ENCODE measurements around the gene TIAM1. TPM values are rescaled to one million over a fixed set of nuclear protein-coding genes. Genes with fewer than 3 reads are reported as not detected.

Gene TIAM1
- total RNA-seq, 1 experiment from 2014 or later: 22.5 TPM

DNA sequence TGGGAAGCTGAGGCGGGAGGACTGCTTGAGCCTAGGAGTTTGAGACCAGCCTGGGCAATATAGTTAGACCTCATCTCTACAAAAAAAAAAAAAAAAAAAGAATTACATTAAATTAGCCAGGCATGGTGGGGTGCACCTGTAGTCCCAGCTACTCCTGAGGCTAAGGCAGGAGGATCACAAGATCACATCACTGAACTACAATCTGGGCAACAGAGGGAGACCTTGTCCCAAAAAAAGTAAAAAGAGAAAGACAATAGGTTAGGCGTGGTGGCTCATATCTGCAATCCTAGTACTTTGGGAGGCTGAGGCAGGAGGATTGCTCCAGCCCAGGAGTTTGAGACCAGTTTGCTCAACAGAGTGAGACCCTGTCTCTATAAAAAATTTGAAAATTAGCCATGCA, 130.3 kb downstream of the TIAM1 start:
- no peak overlapping the region for H2AFZ ChIP-seq
- BruUV-seq (replicated peaks): no TSS peak
- ChIA-PET POLR2A (ENCODE audit: unreplicated experiment) (no interaction called here), CTCF (no interaction called here)
- no peaks in the 10 kb centered on the region for H3K27me3 ChIP-seq (ENCODE audit: insufficient read depth, low read depth)
- no peaks in the 10 kb centered on the region for H3K9me3 ChIP-seq (ENCODE audit: insufficient read depth, low read depth)
- TF ChIP-seq EZH2 (IDR thresholded peaks at IDR 0.05; ENCODE audit: low read depth): no peak
- TF ChIP-seq, protein P1, sequence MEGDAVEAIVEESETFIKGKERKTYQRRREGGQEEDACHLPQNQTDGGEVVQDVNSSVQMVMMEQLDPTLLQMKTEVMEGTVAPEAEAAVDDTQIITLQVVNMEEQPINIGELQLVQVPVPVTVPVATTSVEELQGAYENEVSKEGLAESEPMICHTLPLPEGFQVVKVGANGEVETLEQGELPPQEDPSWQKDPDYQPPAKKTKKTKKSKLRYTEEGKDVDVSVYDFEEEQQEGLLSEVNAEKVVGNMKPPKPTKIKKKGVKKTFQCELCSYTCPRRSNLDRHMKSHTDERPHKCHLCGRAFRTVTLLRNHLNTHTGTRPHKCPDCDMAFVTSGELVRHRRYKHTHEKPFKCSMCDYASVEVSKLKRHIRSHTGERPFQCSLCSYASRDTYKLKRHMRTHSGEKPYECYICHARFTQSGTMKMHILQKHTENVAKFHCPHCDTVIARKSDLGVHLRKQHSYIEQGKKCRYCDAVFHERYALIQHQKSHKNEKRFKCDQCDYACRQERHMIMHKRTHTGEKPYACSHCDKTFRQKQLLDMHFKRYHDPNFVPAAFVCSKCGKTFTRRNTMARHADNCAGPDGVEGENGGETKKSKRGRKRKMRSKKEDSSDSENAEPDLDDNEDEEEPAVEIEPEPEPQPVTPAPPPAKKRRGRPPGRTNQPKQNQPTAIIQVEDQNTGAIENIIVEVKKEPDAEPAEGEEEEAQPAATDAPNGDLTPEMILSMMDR (conservative IDR thresholded peaks at IDR 0.05): no peak
- H3K9me2 ChIP-seq (ENCODE audit: insufficient read depth): no peaks in the 10 kb centered on the region
- no peak overlapping the region for H3K4me2 ChIP-seq
- H3K4me1 ChIP-seq (replicated peaks; ENCODE audit: insufficient read depth): peaks cover 6% of the 10 kb centered on the region; the same call in 1 of the 2 replicates
- no peak for DNase-seq
- no peaks in the 10 kb centered on the region for H3K36me3 ChIP-seq (ENCODE audit: low read depth)
- H3K4me3 ChIP-seq: no peak overlapping the region
- no peaks in the 10 kb centered on the region; the same call in 1 of the 2 replicates for H4K20me1 ChIP-seq (ENCODE audit: insufficient read depth)
- intact Hi-C loops (cut with micrococcal nuclease; ENCODE audit: unreplicated experiment): no loop called here
- no peak overlapping the region for H3K27ac ChIP-seq
- H3F3A ChIP-seq (ENCODE audit: insufficient read depth, low read depth): peaks cover 3% of the 10 kb centered on the region; the same call in 1 of the 2 replicates
- H3K79me2 ChIP-seq (ENCODE audit: low read depth): no peaks in the 10 kb centered on the region

DNA sequence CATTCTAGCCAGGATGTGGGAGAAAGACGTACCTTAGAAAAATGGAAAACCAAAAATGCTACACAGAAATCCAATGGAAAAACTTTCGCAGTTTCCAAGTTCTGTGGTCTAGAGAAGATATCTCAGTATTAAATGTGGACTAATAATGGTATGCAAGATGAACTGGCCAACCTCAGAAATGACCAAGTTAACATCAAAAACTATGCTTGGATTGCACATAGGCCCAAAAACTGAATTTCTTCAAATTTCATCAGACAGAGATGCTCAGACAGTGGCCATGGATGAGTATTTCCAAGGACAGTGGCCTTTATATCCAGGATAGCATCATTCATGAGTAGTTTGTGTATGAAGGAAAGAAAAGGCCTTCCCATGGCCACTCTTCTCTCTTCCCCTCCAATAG, 132.2 kb downstream of the TIAM1 start:
- no peaks in the 10 kb centered on the region for H3F3A ChIP-seq (ENCODE audit: insufficient read depth, low read depth)
- H3K36me3 ChIP-seq (ENCODE audit: low read depth): no peaks in the 10 kb centered on the region
- no peak overlapping the region for H3K4me2 ChIP-seq
- intact Hi-C loops (cut with micrococcal nuclease; ENCODE audit: unreplicated experiment): no loop called here
- no peak overlapping the region for H3K27ac ChIP-seq
- ChIA-PET CTCF (no interaction called here), POLR2A (ENCODE audit: unreplicated experiment) (no interaction called here)
- H3K9me2 ChIP-seq (ENCODE audit: insufficient read depth): no peaks in the 10 kb centered on the region
- no peak overlapping the region for H3K4me3 ChIP-seq
- no peaks in the 10 kb centered on the region for H3K9me3 ChIP-seq (ENCODE audit: insufficient read depth, low read depth)
- DNase-seq: no peak
- H3K27me3 ChIP-seq (ENCODE audit: insufficient read depth, low read depth): no peaks in the 10 kb centered on the region
- no peak overlapping the region for H2AFZ ChIP-seq
- TF ChIP-seq EZH2 (IDR thresholded peaks at IDR 0.05; ENCODE audit: low read depth): no peak
- TF ChIP-seq, protein P1 (conservative IDR thresholded peaks at IDR 0.05): no peak
- no peaks in the 10 kb centered on the region for H3K4me1 ChIP-seq (replicated peaks; ENCODE audit: insufficient read depth)
- BruUV-seq (replicated peaks): no TSS peak
- H3K79me2 ChIP-seq (ENCODE audit: low read depth): no peaks in the 10 kb centered on the region
- H4K20me1 ChIP-seq (ENCODE audit: insufficient read depth): no peaks in the 10 kb centered on the region

DNA sequence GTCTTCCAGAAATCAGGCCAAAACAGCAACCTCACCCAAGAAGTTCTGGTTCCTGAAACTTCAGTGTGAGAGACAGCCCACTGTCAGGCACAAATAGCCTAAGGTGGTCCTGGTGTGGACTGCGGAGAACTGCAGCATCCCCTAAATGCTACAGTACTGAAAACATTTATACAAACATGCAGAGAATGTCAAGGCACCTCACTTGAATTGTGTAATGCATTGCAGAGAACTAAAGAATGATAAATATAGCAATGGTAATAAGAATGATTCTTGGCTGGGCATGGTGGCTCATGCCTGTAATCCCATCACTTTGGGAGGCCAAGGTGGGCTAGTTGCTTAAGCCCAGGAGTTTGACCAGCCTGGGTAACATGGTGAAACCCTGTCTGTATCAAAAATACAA, 138.6 kb downstream of the TIAM1 start:
- Histone ChIP-seq H3K36me3 (ENCODE audit: low read depth) (no peaks in the 10 kb centered on the region), H3K79me2 (ENCODE audit: low read depth) (no peaks in the 10 kb centered on the region), H2AFZ (no peak overlapping the region), H3K9me3 (ENCODE audit: insufficient read depth, low read depth) (no peaks in the 10 kb centered on the region), H3K27ac (no peak overlapping the region), H3K4me1 (replicated peaks; ENCODE audit: insufficient read depth) (no peaks in the 10 kb centered on the region), H4K20me1 (ENCODE audit: insufficient read depth) (no peaks in the 10 kb centered on the region), H3K4me2 (no peak overlapping the region), H3K4me3 (no peak overlapping the region), H3F3A (ENCODE audit: insufficient read depth, low read depth) (no peaks in the 10 kb centered on the region), H3K9me2 (ENCODE audit: insufficient read depth) (no peaks in the 10 kb centered on the region), H3K27me3 (ENCODE audit: insufficient read depth, low read depth) (no peaks in the 10 kb centered on the region)
- no peak for TF ChIP-seq EZH2 (IDR thresholded peaks at IDR 0.05; ENCODE audit: low read depth)
- TF ChIP-seq, protein P1 (conservative IDR thresholded peaks at IDR 0.05): no peak
- POLR2A ChIA-PET (ENCODE audit: unreplicated experiment): no interaction called here
- CTCF ChIA-PET: no interaction called here
- intact Hi-C loops (cut with micrococcal nuclease; ENCODE audit: unreplicated experiment): no loop called here
- DNase-seq: no peak
- BruUV-seq (replicated peaks): no TSS peak

Measured in PC-9 (cell line).